Ishikawa (cell line): ENCODE results near the gene CCDC177.

Source experiments
- CEBPB ChIP-seq: IDR thresholded peaks from 2 replicates; pipeline ENCODE4 v1.6.1; 2012
- CREB1 ChIP-seq: IDR thresholded peaks from 2 replicates; pipeline ENCODE4 v1.6.1; 2012; ENCODE audit warnings: low read depth
- EGR1 ChIP-seq: IDR thresholded peaks from 2 replicates; pipeline ENCODE4 v1.6.1; 2012
- EP300 ChIP-seq: IDR thresholded peaks from 2 replicates; pipeline ENCODE4 v1.6.1; 2012; ENCODE audit warnings: borderline replicate concordance
- FOXM1 ChIP-seq: IDR thresholded peaks from 2 replicates; pipeline ENCODE4 v1.6.1; 2012; ENCODE audit warnings: low read depth, borderline replicate concordance
- MAX ChIP-seq: IDR thresholded peaks from 2 replicates; pipeline ENCODE4 v1.6.1; 2012
- NFIC ChIP-seq: IDR thresholded peaks from 2 replicates; pipeline ENCODE4 v1.6.1; 2012
- RAD21 ChIP-seq: IDR thresholded peaks from 2 replicates; pipeline ENCODE4 v1.6.1; 2012; ENCODE audit warnings: low read depth
- TAF1 ChIP-seq: IDR thresholded peaks from 2 replicates; pipeline ENCODE4 v1.6.1; 2012; ENCODE audit warnings: low read depth, mild to moderate bottlenecking
- TCF12 ChIP-seq: IDR thresholded peaks from 2 replicates; pipeline ENCODE4 v1.6.1; 2012; ENCODE audit warnings: low read depth
- TEAD4 ChIP-seq: IDR thresholded peaks from 2 replicates; pipeline ENCODE4 v1.6.1; 2012
- USF1 ChIP-seq: IDR thresholded peaks from 2 replicates; pipeline ENCODE4 v1.6.1; 2012
- YY1 ChIP-seq: IDR thresholded peaks from 2 replicates; pipeline ENCODE4 v1.6.1; 2012; ENCODE audit warnings: low read depth
- ZBTB7A ChIP-seq: IDR thresholded peaks from 2 replicates; pipeline ENCODE4 v1.6.1; 2012; ENCODE audit warnings: low read depth
- TF ChIP-seq, protein P1 (sequence below): IDR thresholded peaks from 2 replicates; pipeline ENCODE4 v1.6.1; 2012; ENCODE audit warnings: low read depth, mild to moderate bottlenecking

The CCDC177 gene

GRCh38 chr14:69525896-69526295 lies 48.8 kb downstream of the CCDC177 start:
- TF ChIP-seq YY1: no peak
- no peak for TF ChIP-seq FOXM1
- TF ChIP-seq EGR1: no peak
- no peak for TF ChIP-seq TEAD4
- no peak for TF ChIP-seq EP300
- no peak for TF ChIP-seq TCF12
- no peak for TF ChIP-seq RAD21
- TF ChIP-seq, protein P1, sequence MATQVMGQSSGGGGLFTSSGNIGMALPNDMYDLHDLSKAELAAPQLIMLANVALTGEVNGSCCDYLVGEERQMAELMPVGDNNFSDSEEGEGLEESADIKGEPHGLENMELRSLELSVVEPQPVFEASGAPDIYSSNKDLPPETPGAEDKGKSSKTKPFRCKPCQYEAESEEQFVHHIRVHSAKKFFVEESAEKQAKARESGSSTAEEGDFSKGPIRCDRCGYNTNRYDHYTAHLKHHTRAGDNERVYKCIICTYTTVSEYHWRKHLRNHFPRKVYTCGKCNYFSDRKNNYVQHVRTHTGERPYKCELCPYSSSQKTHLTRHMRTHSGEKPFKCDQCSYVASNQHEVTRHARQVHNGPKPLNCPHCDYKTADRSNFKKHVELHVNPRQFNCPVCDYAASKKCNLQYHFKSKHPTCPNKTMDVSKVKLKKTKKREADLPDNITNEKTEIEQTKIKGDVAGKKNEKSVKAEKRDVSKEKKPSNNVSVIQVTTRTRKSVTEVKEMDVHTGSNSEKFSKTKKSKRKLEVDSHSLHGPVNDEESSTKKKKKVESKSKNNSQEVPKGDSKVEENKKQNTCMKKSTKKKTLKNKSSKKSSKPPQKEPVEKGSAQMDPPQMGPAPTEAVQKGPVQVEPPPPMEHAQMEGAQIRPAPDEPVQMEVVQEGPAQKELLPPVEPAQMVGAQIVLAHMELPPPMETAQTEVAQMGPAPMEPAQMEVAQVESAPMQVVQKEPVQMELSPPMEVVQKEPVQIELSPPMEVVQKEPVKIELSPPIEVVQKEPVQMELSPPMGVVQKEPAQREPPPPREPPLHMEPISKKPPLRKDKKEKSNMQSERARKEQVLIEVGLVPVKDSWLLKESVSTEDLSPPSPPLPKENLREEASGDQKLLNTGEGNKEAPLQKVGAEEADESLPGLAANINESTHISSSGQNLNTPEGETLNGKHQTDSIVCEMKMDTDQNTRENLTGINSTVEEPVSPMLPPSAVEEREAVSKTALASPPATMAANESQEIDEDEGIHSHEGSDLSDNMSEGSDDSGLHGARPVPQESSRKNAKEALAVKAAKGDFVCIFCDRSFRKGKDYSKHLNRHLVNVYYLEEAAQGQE: no peak
- no peak for TF ChIP-seq CREB1
- TF ChIP-seq ZBTB7A: no peak
- no peak for TF ChIP-seq CEBPB
- TF ChIP-seq MAX: no peak
- no peak for TF ChIP-seq USF1
- TF ChIP-seq TAF1: no peak
- no peak for TF ChIP-seq NFIC

DNA sequence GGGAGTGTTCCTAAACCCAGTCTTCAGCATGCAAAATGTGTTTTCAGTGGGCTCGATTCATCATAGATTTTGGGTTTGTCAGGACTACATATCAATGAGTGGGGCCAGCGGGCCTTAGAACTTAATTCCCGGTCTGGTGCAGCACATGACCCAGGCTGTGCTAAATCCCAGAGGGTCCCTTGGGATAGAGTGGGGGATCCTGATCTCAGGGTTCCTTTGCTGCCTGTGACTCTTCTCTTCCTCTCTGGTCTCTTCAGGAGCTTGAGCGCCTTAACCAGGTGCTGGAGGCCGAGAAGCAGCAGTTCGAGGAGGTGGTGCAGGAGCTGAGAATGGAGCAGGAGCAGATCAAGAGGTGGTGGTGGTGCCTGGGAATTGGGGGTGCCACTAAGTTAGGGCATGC lies 52.6 kb downstream of the CCDC177 start:
- no peak for TF ChIP-seq TEAD4
- TF ChIP-seq NFIC: no peak
- no peak for TF ChIP-seq RAD21
- no peak for TF ChIP-seq TAF1
- no peak for TF ChIP-seq FOXM1
- TF ChIP-seq USF1: no peak
